Liver (tissue), 9 donors: ENCODE results near the gene DNAJB11. TPM values are rescaled to one million over a fixed set of nuclear protein-coding genes. Genes with fewer than 3 reads are reported as not detected.

ENCODE experiments used
- DNase-seq: peaks from one replicate; pipeline ENCODE4 v3.0.0-alpha.2; 2017; ENCODE audit warnings: low spot score
- H3K27ac ChIP-seq, 2 donors: one replicate each; pipeline ENCODE4 v1.7.0; 2013; ENCODE audit warnings: inconsistent platforms in 2 of 2, low read length in 2 of 2, control low read depth in 1 of 2, low read depth in 1 of 2, mild to moderate bottlenecking in 1 of 2
- H3K27me3 ChIP-seq, 4 donors: one replicate each; pipeline versions ENCODE4 v1.6.1 to v1.7.0; 2013; ENCODE audit warnings: low read length in 3 of 4, inconsistent platforms in 1 of 4, mild to moderate bottlenecking in 1 of 4, moderate library complexity in 1 of 4; ENCODE audit not compliant: control insufficient read depth in 4 of 4, insufficient read depth in 4 of 4
- H3K36me3 ChIP-seq, 4 donors: one replicate each; pipeline versions ENCODE4 v1.6.1 to v1.7.0; 2013; ENCODE audit warnings: low read length in 3 of 4, mild to moderate bottlenecking in 3 of 4, low read depth in 1 of 4, moderate library complexity in 1 of 4; ENCODE audit not compliant: control insufficient read depth in 4 of 4, insufficient read depth in 3 of 4
- H3K4me1 ChIP-seq, 4 donors: one replicate each; pipeline versions ENCODE4 v1.6.1 to v1.7.0; 2013; ENCODE audit warnings: low read length in 3 of 4, mild to moderate bottlenecking in 3 of 4, moderate library complexity in 1 of 4; ENCODE audit not compliant: control insufficient read depth in 4 of 4, insufficient read depth in 4 of 4
- H3K4me3 ChIP-seq, 3 donors: one replicate each; pipeline versions ENCODE4 v1.6.1 to v1.7.0; 2013; ENCODE audit warnings: low read length in 3 of 3, control low read depth in 1 of 3, low read depth in 1 of 3, mild to moderate bottlenecking in 1 of 3
- H3K9ac ChIP-seq, 2 donors: one replicate each; pipeline ENCODE4 v1.7.0; 2013; ENCODE audit warnings: low read length in 2 of 2, mild to moderate bottlenecking in 2 of 2, moderate library complexity in 2 of 2, control low read depth in 1 of 2, low read depth in 1 of 2
- H3K9me3 ChIP-seq, 4 donors: one replicate each; pipeline versions ENCODE4 v1.6.1 to v1.7.0; 2013; ENCODE audit warnings: low read length in 3 of 4; ENCODE audit not compliant: control insufficient read depth in 4 of 4
- EGR1 ChIP-seq, 2 donors: IDR thresholded peaks; 2 replicates each; pipeline ENCODE4 v1.6.1; 2016 to 2018; ENCODE audit warnings: antibody characterized with exemption in 2 of 2, low read depth in 2 of 2
- FOXA1 ChIP-seq: IDR thresholded peaks from 2 replicates; pipeline ENCODE4 v1.6.1; 2016; ENCODE audit warnings: antibody characterized with exemption
- FOXA2 ChIP-seq: IDR thresholded peaks from 2 replicates; pipeline ENCODE4 v1.6.1; 2016; ENCODE audit warnings: antibody characterized with exemption
- GABPA ChIP-seq, 2 donors: IDR thresholded peaks in 1 of 2; conservative IDR thresholded peaks in 1 of 2; 2 replicates each; pipeline ENCODE4 v1.6.1; 2016; ENCODE audit warnings: antibody characterized with exemption in 2 of 2, mild to moderate bottlenecking in 1 of 2, moderate library complexity in 1 of 2
- HNF4A ChIP-seq, 2 donors: conservative IDR thresholded peaks; 2 replicates each; pipeline ENCODE4 v1.6.1; 2016; ENCODE audit warnings: antibody characterized with exemption in 2 of 2, mild to moderate bottlenecking in 2 of 2
- HNF4G ChIP-seq: IDR thresholded peaks from 2 replicates; pipeline ENCODE4 v1.6.1; 2016; ENCODE audit warnings: antibody characterized with exemption
- JUND ChIP-seq, 2 donors: IDR thresholded peaks; 2 replicates each; pipeline ENCODE4 v1.6.1; 2016; ENCODE audit warnings: antibody characterized with exemption in 2 of 2
- NR2F2 ChIP-seq: IDR thresholded peaks from 2 replicates; pipeline ENCODE4 v1.6.1; 2016; ENCODE audit warnings: antibody characterized with exemption
- RAD21 ChIP-seq, 2 donors: IDR thresholded peaks; 2 replicates each; pipeline ENCODE4 v1.6.1; 2016; ENCODE audit warnings: antibody characterized with exemption in 2 of 2, mild to moderate bottlenecking in 2 of 2
- RXRA ChIP-seq, 2 donors: IDR thresholded peaks; 2 replicates each; pipeline ENCODE4 v1.6.1; 2017 to 2018; ENCODE audit warnings: antibody characterized with exemption in 2 of 2, mild to moderate bottlenecking in 1 of 2
- SP1 ChIP-seq: IDR thresholded peaks from 2 replicates; pipeline ENCODE4 v1.6.1; 2018; ENCODE audit warnings: antibody characterized with exemption, mild to moderate bottlenecking
- TAF1 ChIP-seq: conservative IDR thresholded peaks from 2 replicates; pipeline ENCODE4 v1.6.1; 2016; ENCODE audit warnings: antibody characterized with exemption, mild to moderate bottlenecking
- YY1 ChIP-seq: IDR thresholded peaks from 2 replicates; pipeline ENCODE4 v1.6.1; 2016; ENCODE audit warnings: antibody characterized with exemption, mild to moderate bottlenecking
- WGBS: extraction: QIAGEN DNeasy Blood & Tissue Kit; methylation state at CpG from one replicate; pipeline ENCODE4 v1.1.7; 2013; 5-methylcytosine and 5-hydroxymethylcytosine counted together
- polyA plus RNA-seq, 2 donors: library from polyadenylated mRNA; stranded (reverse) in 1 of 2; unstranded in 1 of 2; fragments of 200-250 nt in 1 of 2; fragments of >200 nt in 1 of 2; fragmentation: Nextera tagmentation in 1 of 2; extraction: Ambion mirVana in 1 of 2; gene quantifications; one replicate each; pipeline versions ENCODE4 v1.2.1 to v1.2.3, GENCODE V29; 2013 to 2015
- total RNA-seq, 2 donors: library from RNA; depleted of rRNA; stranded (reverse); fragments of >200 nt; gene quantifications; one replicate each; pipeline ENCODE4 v1.2.3, GENCODE V29; 2014
- TF ChIP-seq, protein P1 (sequence below): fragments of 150-350 bp; IDR thresholded peaks from 2 replicates; pipeline ENCODE4 v1.5.1; 2017; ENCODE audit warnings: improper control_type of control experiment, low read depth, low read length; ENCODE audit not compliant: missing input control
- TF ChIP-seq, protein P2 (sequence below): IDR thresholded peaks from 2 replicates; pipeline ENCODE4 v1.6.1; 2016; ENCODE audit warnings: antibody characterized with exemption, mild to moderate bottlenecking
- TF ChIP-seq, protein P3 (sequence below): IDR thresholded peaks from 2 replicates; pipeline ENCODE4 v1.6.1; 2016; ENCODE audit warnings: antibody characterized with exemption
- TF ChIP-seq, protein P4 (sequence below): IDR thresholded peaks from 2 replicates; pipeline ENCODE4 v1.6.1; 2016; ENCODE audit warnings: antibody characterized with exemption
- TF ChIP-seq, protein P5 (sequence below): IDR thresholded peaks from 2 replicates; pipeline ENCODE4 v1.6.1; 2016; ENCODE audit warnings: antibody characterized with exemption
- donor health status: healthy.
- donor health status: healthy.
- donor health status: healthy.
- donor health status: healthy.
- donor health status: healthy.

The DNAJB11 gene
- total and polyA plus RNA-seq, 4 donors = 30.2 to 101 (median 56.0) TPM

DNA sequence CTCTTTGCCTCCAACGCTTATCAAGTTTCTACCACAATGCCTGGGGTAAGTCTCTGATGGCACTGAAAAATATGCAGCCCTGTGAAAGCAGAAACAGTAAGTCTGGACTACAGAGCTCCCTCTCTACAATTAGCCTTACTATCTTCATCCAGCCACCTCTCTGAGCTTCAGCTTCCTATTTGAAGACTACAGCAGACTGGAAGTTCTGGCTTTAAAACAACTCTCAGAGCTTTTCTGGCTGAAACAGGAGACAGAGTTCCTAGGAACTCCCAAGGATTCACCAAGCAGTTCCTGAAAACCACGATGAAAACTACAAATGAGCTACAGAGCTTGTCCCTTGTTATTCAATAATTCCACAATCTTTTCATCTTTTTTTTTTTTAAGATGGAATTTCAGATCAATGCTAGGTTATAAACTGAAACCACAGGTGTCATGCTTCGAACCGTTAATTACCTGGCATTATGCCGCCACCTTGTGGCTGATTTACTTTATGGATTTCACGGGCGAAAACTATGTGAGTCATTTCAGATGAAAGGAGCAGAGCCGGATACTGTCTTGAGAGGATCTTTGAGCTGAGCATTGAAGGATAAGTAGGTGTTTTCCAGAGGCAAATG lies 30.2 kb upstream of the DNAJB11 start:
- H3K4me1 ChIP-seq = peaks cover 0 to 11% (median 0%) of the 10 kb centered on the region in 4 donors
- no peaks in the 10 kb centered on the region for H3K9me3 ChIP-seq
- H3K4me3 ChIP-seq = no peak overlapping the region
- peaks cover 0 to 7% (median 2%) of the 10 kb centered on the region in 4 donors for H3K36me3 ChIP-seq
- H3K9ac ChIP-seq = peak overlapping the region; percentile 31 to 44
- TF ChIP-seq, protein P1, sequence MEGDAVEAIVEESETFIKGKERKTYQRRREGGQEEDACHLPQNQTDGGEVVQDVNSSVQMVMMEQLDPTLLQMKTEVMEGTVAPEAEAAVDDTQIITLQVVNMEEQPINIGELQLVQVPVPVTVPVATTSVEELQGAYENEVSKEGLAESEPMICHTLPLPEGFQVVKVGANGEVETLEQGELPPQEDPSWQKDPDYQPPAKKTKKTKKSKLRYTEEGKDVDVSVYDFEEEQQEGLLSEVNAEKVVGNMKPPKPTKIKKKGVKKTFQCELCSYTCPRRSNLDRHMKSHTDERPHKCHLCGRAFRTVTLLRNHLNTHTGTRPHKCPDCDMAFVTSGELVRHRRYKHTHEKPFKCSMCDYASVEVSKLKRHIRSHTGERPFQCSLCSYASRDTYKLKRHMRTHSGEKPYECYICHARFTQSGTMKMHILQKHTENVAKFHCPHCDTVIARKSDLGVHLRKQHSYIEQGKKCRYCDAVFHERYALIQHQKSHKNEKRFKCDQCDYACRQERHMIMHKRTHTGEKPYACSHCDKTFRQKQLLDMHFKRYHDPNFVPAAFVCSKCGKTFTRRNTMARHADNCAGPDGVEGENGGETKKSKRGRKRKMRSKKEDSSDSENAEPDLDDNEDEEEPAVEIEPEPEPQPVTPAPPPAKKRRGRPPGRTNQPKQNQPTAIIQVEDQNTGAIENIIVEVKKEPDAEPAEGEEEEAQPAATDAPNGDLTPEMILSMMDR = peak; percentile 79
- TF ChIP-seq JUND (IDR thresholded peaks at IDR 0.05) (peak in 1 of 2 donors; percentile 59), NR2F2 (peak; percentile 32), FOXA1 (no peak), RAD21 (IDR thresholded peaks at IDR 0.05) (peak; percentile 98), GABPA (IDR thresholded peaks at IDR 0.05 in 1 of 2, conservative IDR thresholded peaks at IDR 0.05 in 1 of 2) (no peak)
- 11% methylated on average over 8 of the region's 8 CpGs for WGBS
- DNase-seq = peak; percentile 73
- H3K27me3 ChIP-seq = no peaks in the 10 kb centered on the region
- H3K27ac ChIP-seq = no peak overlapping the region

DNA sequence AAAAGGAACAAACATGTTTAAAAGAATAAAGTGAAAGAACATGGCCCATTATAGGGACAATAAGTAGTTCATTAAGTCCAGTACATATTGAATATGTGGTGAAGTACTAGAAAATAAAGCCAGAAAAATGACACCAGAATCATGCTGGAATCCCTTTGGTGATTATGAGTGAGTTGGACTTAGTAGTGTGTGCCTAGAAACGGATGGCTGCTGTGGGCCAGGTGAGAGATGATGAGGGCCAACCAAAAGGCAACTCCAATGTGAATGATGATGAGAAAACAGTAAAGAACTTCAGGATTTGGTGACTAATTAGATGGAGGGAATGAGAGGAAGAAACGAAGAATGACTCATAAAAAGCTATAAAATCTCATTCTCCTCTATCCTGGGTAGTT lies 29.7 kb upstream of the DNAJB11 start:
- no peak overlapping the region for H3K27ac ChIP-seq
- WGBS = 43% methylated on average over 2 of the region's 2 CpGs

More for the DNA sequence above, 29.7 kb upstream of the DNAJB11 start:
- no peak overlapping the region for H3K9ac ChIP-seq
- peaks cover 0 to 11% (median 0%) of the 10 kb centered on the region in 4 donors for H3K4me1 ChIP-seq
- H3K9me3 ChIP-seq = no peaks in the 10 kb centered on the region
- no peaks in the 10 kb centered on the region for H3K27me3 ChIP-seq
- no peak for DNase-seq
- peaks cover 0 to 7% (median 2%) of the 10 kb centered on the region in 4 donors for H3K36me3 ChIP-seq
- no peak for TF ChIP-seq FOXA1
- no peak for TF ChIP-seq HNF4G
- no peak for TF ChIP-seq RXRA (IDR thresholded peaks at IDR 0.05)
- TF ChIP-seq FOXA2 = no peak
- TF ChIP-seq GABPA (IDR thresholded peaks at IDR 0.05 in 1 of 2, conservative IDR thresholded peaks at IDR 0.05 in 1 of 2) = no peak
- no peak for TF ChIP-seq NR2F2
- TF ChIP-seq JUND (IDR thresholded peaks at IDR 0.05) = no peak
- TF ChIP-seq, protein P2, sequence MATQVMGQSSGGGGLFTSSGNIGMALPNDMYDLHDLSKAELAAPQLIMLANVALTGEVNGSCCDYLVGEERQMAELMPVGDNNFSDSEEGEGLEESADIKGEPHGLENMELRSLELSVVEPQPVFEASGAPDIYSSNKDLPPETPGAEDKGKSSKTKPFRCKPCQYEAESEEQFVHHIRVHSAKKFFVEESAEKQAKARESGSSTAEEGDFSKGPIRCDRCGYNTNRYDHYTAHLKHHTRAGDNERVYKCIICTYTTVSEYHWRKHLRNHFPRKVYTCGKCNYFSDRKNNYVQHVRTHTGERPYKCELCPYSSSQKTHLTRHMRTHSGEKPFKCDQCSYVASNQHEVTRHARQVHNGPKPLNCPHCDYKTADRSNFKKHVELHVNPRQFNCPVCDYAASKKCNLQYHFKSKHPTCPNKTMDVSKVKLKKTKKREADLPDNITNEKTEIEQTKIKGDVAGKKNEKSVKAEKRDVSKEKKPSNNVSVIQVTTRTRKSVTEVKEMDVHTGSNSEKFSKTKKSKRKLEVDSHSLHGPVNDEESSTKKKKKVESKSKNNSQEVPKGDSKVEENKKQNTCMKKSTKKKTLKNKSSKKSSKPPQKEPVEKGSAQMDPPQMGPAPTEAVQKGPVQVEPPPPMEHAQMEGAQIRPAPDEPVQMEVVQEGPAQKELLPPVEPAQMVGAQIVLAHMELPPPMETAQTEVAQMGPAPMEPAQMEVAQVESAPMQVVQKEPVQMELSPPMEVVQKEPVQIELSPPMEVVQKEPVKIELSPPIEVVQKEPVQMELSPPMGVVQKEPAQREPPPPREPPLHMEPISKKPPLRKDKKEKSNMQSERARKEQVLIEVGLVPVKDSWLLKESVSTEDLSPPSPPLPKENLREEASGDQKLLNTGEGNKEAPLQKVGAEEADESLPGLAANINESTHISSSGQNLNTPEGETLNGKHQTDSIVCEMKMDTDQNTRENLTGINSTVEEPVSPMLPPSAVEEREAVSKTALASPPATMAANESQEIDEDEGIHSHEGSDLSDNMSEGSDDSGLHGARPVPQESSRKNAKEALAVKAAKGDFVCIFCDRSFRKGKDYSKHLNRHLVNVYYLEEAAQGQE = no peak
- TF ChIP-seq, protein P1 = no peak
- TF ChIP-seq, protein P3, sequence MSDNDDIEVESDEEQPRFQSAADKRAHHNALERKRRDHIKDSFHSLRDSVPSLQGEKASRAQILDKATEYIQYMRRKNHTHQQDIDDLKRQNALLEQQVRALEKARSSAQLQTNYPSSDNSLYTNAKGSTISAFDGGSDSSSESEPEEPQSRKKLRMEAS = no peak
- no peak for TF ChIP-seq TAF1
- TF ChIP-seq HNF4A (conservative IDR thresholded peaks at IDR 0.05) = no peak
- TF ChIP-seq SP1 = no peak
- TF ChIP-seq RAD21 (IDR thresholded peaks at IDR 0.05) = no peak
- TF ChIP-seq, protein P4, sequence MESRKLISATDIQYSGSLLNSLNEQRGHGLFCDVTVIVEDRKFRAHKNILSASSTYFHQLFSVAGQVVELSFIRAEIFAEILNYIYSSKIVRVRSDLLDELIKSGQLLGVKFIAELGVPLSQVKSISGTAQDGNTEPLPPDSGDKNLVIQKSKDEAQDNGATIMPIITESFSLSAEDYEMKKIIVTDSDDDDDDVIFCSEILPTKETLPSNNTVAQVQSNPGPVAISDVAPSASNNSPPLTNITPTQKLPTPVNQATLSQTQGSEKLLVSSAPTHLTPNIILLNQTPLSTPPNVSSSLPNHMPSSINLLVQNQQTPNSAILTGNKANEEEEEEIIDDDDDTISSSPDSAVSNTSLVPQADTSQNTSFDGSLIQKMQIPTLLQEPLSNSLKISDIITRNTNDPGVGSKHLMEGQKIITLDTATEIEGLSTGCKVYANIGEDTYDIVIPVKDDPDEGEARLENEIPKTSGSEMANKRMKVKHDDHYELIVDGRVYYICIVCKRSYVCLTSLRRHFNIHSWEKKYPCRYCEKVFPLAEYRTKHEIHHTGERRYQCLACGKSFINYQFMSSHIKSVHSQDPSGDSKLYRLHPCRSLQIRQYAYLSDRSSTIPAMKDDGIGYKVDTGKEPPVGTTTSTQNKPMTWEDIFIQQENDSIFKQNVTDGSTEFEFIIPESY = no peak
- no peak for TF ChIP-seq YY1
- no peak for TF ChIP-seq EGR1 (IDR thresholded peaks at IDR 0.05; ENCODE audit: low read depth in 2 of 2)
- TF ChIP-seq, protein P5, sequence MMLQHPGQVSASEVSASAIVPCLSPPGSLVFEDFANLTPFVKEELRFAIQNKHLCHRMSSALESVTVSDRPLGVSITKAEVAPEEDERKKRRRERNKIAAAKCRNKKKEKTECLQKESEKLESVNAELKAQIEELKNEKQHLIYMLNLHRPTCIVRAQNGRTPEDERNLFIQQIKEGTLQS = no peak
- H3K4me3 ChIP-seq = no peak overlapping the region
